Neutrophil (primary cell): ENCODE results near the gene TFDP2.

Experiments
- H3K27ac ChIP-seq: fragments of 200-600 bp; sonication (generic); 2 replicates; pipeline ENCODE4 v1.5.1; 2016; ENCODE audit warnings: mild to moderate bottlenecking, moderate library complexity
- H3K27me3 ChIP-seq: fragments of 200-600 bp; sonication (generic); 2 replicates; pipeline ENCODE4 v1.6.0; 2016; ENCODE audit warnings: mild to moderate bottlenecking
- H3K36me3 ChIP-seq: fragments of 200-600 bp; sonication (generic); 2 replicates; pipeline ENCODE4 v1.5.1; 2017
- H3K4me1 ChIP-seq, 2 experiments: fragments of 200-600 bp in 1 of 2; sonication (generic) in 1 of 2; 1 replicate in 1 of 2; 2 replicates in 1 of 2; pipeline versions ENCODE4 v1.5.1 to v1.6.1; 2013 to 2016; ENCODE audit warnings: low read depth in 1 of 2, low read length in 1 of 2, mild to moderate bottlenecking in 1 of 2, moderate library complexity in 1 of 2; ENCODE audit not compliant: control insufficient read depth in 1 of 2, insufficient read depth in 1 of 2
- H3K4me3 ChIP-seq, 2 experiments: fragments of 200-600 bp in 1 of 2; sonication (generic) in 1 of 2; 1 replicate in 1 of 2; 2 replicates in 1 of 2; pipeline ENCODE4 v1.5.1; 2013 to 2016; ENCODE audit warnings: low read depth in 1 of 2, low read length in 1 of 2, mild to moderate bottlenecking in 1 of 2, moderate library complexity in 1 of 2
- H3K9me3 ChIP-seq: fragments of 200-600 bp; sonication (generic); 2 replicates; pipeline ENCODE4 v1.5.1; 2016
- TF ChIP-seq, protein P1 (sequence below): fragments of 200-600 bp; sonication (generic); IDR thresholded peaks from 2 replicates; pipeline ENCODE4 v1.5.1; 2016; ENCODE audit warnings: antibody characterized with exemption

Gene TFDP2

DNA sequence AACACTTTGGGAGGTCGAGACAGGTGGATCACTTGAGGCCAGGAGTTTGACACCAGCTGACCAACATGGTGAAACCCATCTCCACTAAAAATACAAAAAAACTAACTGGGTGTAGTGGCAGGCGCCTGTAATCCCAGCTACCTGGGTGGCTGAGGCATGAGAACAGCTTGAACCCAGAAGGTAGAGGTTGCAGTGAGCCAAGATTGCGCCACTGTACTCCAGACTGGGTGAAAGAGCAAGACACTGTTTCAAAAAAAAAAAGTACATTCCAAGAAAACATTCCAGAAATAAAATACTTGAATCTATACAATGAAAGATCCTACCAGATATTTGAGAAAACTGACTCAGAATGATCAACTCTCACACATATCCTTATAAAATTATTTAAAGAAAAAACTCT, 30.4 kb downstream of the TFDP2 start:
- Histone ChIP-seq H3K36me3 (no peaks in the 10 kb centered on the region), H3K27ac (no peak overlapping the region), H3K4me1 (peaks cover 20 to 26% of the 10 kb centered on the region in 2 experiments), H3K27me3 (no peaks in the 10 kb centered on the region), H3K4me3 (no peak overlapping the region), H3K9me3 (no peaks in the 10 kb centered on the region)
- TF ChIP-seq, protein P1, sequence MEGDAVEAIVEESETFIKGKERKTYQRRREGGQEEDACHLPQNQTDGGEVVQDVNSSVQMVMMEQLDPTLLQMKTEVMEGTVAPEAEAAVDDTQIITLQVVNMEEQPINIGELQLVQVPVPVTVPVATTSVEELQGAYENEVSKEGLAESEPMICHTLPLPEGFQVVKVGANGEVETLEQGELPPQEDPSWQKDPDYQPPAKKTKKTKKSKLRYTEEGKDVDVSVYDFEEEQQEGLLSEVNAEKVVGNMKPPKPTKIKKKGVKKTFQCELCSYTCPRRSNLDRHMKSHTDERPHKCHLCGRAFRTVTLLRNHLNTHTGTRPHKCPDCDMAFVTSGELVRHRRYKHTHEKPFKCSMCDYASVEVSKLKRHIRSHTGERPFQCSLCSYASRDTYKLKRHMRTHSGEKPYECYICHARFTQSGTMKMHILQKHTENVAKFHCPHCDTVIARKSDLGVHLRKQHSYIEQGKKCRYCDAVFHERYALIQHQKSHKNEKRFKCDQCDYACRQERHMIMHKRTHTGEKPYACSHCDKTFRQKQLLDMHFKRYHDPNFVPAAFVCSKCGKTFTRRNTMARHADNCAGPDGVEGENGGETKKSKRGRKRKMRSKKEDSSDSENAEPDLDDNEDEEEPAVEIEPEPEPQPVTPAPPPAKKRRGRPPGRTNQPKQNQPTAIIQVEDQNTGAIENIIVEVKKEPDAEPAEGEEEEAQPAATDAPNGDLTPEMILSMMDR: no peak

DNA sequence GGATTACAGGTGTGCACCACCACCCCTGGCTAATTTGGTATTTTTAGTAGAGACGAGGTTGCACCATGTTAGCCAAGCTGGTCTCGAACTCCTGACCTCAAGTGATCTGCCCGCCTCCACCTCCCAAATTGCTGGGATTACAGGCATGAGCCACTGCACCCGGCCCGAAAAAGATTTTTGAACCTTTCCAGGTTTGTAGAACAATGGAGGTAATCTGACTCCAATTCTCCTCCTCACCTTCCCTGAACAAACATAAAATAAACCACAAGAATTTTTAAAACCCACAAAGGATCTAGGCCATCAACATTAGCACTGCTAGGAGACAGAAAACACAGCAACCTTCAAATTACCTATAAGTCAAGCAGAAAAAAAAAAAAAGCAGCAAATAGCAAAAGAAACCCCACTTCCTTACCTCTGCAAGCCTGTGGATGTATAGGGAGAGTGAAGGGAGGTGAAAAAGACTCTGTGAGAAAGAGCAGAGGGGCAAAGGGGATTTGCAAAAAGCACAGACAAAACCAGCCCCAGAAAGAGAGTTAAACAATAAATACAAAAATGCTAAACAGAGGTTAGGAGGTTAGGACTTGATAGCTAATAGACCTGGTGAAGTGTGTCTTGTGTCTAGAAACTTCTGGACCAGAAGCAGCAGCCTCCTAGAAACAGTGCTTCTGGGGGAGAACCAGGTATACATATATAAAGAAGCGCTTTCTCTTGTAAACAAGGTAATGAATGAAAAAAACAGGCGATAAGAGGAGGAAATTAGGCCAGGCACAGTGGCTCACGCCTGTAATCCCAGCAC, 32.1 kb downstream of the TFDP2 start:
- H3K27me3 ChIP-seq: no peaks in the 10 kb centered on the region
- H3K27ac ChIP-seq: no peak overlapping the region

DNA sequence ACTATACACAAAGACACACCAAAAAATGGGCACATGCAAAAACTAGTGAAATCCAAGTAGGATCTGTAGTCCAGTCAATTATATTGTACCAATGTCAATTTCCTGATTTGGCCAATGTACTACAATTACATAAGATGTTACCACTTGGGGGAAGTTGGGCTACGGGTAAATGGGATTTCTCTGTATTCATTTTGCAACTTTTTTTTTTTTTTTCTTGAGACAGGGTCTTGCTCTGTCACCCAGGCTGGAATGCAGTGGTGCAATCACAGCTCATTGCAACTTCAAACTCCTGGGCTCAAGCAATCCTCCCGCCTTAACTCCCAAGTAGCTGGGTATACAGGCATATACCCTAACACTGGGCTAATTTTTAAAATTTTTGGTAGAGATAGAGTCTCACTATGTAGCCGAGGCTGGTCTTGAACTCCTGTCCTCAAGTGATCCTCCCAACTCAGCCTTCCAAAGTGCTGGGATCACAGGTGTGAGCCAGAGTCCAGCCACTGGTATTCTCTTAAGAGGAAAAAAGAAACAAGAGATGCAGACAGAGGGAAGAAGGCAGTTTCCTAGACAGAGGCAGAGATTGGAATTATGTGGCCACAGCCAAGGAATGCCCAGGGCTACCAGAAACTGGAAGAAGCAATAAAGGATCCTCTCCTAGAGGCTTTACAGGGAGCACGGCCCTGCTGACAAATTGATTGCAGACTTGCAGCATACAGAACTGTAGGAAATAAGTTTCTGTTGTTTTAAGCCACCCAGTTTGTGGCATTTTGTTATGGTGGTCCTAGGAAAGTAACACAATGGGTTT, 33.3 kb downstream of the TFDP2 start:
- H3K9me3 ChIP-seq: no peaks in the 10 kb centered on the region
- H3K4me1 ChIP-seq: peaks cover 20 to 26% of the 10 kb centered on the region in 2 experiments
- H3K27me3 ChIP-seq: no peaks in the 10 kb centered on the region
- peak overlapping the region; percentile 57 for H3K27ac ChIP-seq
- no peak overlapping the region for H3K4me3 ChIP-seq
- no peaks in the 10 kb centered on the region for H3K36me3 ChIP-seq
- TF ChIP-seq, protein P1: no peak

More for the DNA sequence above, 32.1 kb downstream of the TFDP2 start:
- Histone ChIP-seq H3K4me3 (no peak overlapping the region), H3K4me1 (peaks cover 20 to 26% of the 10 kb centered on the region in 2 experiments), H3K9me3 (no peaks in the 10 kb centered on the region), H3K36me3 (no peaks in the 10 kb centered on the region)
- TF ChIP-seq, protein P1: no peak

DNA sequence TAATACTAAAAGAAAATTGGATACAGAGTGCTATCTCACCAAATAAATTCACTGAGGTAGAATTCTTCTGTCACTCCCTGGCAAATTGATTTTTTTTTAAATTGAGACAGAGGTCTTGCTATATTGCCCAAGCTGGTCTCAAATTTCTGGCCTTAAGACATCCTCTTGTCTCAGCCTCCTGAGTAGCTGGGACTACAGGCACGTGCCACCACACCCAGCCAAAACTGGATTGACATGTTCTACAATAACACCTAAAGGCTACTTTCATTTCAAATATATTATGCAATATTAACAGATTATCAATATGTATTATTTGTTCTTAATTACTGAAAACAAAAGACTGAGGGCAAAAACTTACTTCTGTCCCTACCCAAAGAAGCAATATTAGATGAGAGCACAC, 36.7 kb downstream of the TFDP2 start:
- Histone ChIP-seq H3K27ac (no peak overlapping the region), H3K4me1 (peaks cover 20 to 21% of the 10 kb centered on the region in 2 experiments), H3K27me3 (no peaks in the 10 kb centered on the region), H3K4me3 (no peak overlapping the region), H3K36me3 (no peaks in the 10 kb centered on the region), H3K9me3 (no peaks in the 10 kb centered on the region)
- TF ChIP-seq, protein P1: no peak

DNA sequence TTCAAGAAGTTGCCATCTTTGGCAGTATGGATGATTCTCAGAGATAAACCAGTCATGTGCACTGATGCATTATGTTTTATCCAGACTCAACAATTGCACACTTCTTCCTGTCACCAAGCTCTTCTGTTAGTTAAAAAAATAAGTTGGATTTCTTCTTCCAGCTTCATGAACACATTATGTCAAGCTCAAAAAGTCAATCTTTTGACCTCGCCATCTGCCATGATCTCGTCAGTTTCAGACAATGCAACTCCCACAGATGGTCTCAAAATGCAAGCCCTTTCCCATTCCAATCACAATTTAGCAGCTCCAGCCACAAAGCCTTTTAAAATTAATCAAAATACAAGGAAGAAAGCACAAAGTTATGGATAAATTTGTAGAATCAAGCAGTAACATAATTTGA, 42.8 kb downstream of the TFDP2 start:
- TF ChIP-seq, protein P1: no peak

More for the DNA sequence above, 42.8 kb downstream of the TFDP2 start:
- no peak overlapping the region for H3K4me3 ChIP-seq
- H3K27ac ChIP-seq: no peak overlapping the region
- no peaks in the 10 kb centered on the region for H3K36me3 ChIP-seq
- no peaks in the 10 kb centered on the region for H3K9me3 ChIP-seq
- no peaks in the 10 kb centered on the region for H3K4me1 ChIP-seq
- no peaks in the 10 kb centered on the region for H3K27me3 ChIP-seq
